NCI-H748 (cell line): Measurements from ENCODE around the gene XPR1.

Source experiments
- DNase-seq: peaks from one replicate; lab custom pipeline; 2025; ENCODE audit not compliant: unreplicated experiment; lab: John Stamatoyannopoulos, UW

Gene XPR1

GRCh38 chr1:180881806-180882509 lies 250.1 kb downstream of the XPR1 start:
- DNase-seq, result peak; percentile 53

GRCh38 chr1:180884588-180885300 lies 252.9 kb downstream of the XPR1 start:
- no peak for DNase-seq

DNA sequence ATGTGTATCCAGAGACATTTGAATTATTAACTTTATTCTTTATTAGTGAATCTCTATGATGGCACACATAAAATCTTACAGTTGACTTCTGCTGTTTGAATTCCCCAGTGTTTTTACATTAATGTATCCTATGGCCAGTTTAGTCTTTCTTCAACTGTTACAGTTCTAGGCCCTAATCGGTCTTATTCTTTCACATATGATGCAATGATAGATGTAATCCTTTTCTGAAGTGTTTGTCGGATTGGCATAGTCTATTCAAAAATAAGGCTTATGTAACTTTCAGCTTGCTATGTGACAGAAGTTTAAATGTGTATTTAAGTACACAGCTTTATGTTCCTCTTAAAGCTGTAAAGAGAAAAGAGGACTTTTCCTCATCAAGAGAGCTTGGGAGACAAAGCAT lies 254.5 kb downstream of the XPR1 start:
- DNase-seq, result no peak

- DNase-seq, result no peak
These were observed 256.0 kb downstream of the XPR1 start for GRCh38 chr1:180887841-180888240.

DNA sequence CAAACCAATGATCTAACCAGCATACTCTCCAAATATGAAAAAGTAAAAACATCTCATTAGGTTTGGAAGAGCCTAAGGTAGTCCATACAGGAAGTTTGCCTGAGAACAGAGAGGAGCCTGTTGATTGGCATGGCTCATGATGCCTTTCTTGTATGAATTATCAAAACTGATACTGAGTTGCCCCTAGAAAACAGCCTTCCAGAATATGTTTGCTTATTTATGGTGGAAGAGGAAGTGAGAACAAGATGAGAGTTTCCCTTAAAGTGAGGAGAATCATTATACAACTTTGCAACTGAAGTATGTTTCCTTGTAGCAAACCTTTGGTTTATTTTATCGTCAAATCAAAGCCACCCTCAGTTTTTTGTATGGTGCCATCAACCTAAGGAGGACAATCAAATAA lies 257.0 kb downstream of the XPR1 start:
- no peak for DNase-seq

GRCh38 chr1:180889325-180889724 lies 257.5 kb downstream of the XPR1 start:
- no peak for DNase-seq

- DNase-seq, result no peak
These were observed 260.4 kb downstream of the XPR1 start for GRCh38 chr1:180892272-180892671.

DNA sequence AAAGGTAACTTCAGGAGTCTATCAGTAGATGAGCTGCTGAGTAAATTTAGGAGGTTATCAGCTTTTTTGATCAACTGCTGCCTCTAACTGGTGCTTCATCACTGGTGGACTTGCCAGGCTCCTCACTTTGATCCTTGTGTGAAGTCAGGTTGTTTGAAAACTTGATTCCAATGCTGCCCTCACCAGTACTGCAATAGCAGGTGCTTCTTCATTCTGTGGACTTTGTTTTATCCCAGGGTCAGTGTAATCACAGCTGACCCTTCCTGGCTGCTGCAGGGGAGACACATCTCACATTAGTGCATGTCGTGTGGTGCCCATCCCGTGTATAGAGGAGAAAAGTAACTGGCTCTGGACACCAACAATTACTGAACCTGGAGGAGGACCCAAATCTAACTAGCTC lies 260.9 kb downstream of the XPR1 start:
- DNase-seq, result no peak

- DNase-seq, result no peak
These were observed 261.8 kb downstream of the XPR1 start for GRCh38 chr1:180893614-180894013.

GRCh38 chr1:180896161-180896560 lies 264.3 kb downstream of the XPR1 start:
- DNase-seq, result no peak

GRCh38 chr1:180898441-180899219 lies 266.8 kb downstream of the XPR1 start:
- no peak for DNase-seq

DNA sequence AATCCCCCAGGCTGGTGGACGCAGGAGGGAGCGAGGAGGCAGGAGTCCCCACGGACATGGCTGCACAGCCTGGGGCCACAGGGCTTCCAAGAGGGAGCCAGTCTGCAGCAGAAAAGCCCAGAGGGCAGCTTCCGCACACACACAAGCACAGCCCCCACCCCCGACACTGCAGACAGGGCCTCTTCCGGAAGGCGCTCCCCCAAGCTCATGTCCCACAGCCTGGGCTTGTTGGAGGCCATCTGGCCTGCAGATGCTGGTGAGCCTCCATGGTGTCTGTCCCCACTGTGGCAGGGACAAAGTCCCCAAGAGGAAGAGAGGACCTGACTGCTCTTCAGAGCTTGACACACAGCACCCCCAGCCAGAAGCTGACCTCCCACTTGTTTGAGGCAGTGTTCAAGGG lies 267.4 kb downstream of the XPR1 start:
- no peak for DNase-seq

- peak; percentile 23 for DNase-seq
These were observed 269.5 kb downstream of the XPR1 start for GRCh38 chr1:180901076-180901990.

- no peak for DNase-seq
These were observed 270.7 kb downstream of the XPR1 start for GRCh38 chr1:180902541-180902940.

- DNase-seq, result no peak
These were observed 274.1 kb downstream of the XPR1 start for GRCh38 chr1:180905927-180906326.

GRCh38 chr1:180906511-180906910 lies 274.7 kb downstream of the XPR1 start:
- no peak for DNase-seq

DNA sequence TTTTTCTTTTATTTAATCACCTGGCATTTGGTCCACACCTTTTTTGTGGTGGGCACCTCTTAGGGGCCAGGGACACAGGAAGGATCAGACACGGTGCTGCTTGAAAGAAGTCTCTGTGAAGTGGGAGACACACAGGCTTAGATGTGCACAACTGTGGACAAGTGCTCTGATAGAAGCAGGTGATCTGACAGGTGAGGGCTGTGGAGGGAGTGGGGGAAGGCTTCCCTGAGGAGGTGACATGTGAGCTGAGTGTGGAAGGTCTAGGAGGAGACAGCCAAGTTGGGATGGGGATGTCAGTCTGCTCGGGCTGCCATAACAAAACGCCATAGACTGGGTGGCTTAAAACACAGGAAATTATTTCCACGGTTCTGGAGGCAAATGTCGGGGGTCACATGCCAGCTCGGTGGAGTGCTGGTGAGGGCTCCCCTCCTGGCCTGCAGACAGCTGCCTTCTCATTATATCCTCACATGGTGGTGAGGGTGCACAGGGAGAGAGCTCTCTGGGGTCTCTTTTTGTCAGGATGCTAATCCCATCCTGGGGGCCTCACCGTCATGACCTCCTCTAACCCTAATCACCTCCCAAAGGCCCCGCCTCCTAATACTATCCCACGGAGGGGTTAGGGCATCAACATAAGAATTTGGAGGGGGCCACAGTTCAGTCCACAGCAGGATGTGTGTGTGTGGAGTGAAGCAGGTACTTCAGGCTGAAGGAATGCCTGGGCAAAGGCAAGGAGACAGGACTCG lies 275.7 kb downstream of the XPR1 start:
- DNase-seq, result no peak

GRCh38 chr1:180908074-180908765 lies 276.4 kb downstream of the XPR1 start:
- no peak for DNase-seq

DNA sequence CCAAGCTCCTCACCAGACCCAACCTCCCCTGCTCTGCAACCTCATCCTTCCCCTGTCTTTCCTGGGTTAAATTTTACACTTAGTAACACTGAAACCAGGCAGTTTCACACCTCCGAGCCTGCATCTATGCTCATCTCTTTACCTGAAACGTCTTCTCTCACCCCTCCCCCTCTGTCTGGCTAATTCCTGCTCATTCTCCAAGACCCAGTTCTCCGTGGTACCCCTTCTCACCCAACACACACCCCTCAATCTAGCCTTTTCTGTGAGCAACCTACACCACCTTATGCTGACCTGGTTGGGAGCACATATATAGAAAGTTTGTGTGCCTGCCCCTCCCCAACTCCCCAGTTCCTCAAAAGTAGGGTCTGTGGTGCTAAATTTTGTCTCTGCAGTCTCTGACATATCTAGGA lies 277.2 kb downstream of the XPR1 start:
- DNase-seq, result no peak
